Measurements from ENCODE around the gene SNUPN.

GRCh38 chr15:75561888-75562287 lies 63.6 kb downstream of the SNUPN start:
- no peak for TF ChIP-seq POLR2A (IDR thresholded peaks at IDR 0.05; ENCODE audit: low read depth, low read length)
- no peak for TF ChIP-seq POLR2AphosphoS5 (IDR thresholded peaks at IDR 0.05; ENCODE audit: low read depth, low read length)
